HL-60/S4 treated with retinoic acid at 250 ng/mL for 4 days and 3 days (cell line): ENCODE measurements around the gene SMCO4.

Experiments
- in situ Hi-C: fragments of 300-500 bp; cut with MboI; formaldehyde crosslinking; loops from 2 replicates; pipeline ENCODE4 v1.7.0; 2022; ENCODE audit warnings: low sequenced_read_pairs

Gene SMCO4

GRCh38 chr11:93510196-93510873, 32.9 kb downstream of the SMCO4 start:
- in situ Hi-C loops, result no loop called here

GRCh38 chr11:93507517-93507916, 35.7 kb downstream of the SMCO4 start:
- in situ Hi-C loops, result no loop called here

GRCh38 chr11:93505703-93506102, 37.5 kb downstream of the SMCO4 start:
- in situ Hi-C loops, result no loop called here

- in situ Hi-C loops, result no loop called here
Observed at GRCh38 chr11:93504110-93505095, 38.8 kb downstream of the SMCO4 start.

GRCh38 chr11:93501856-93502255, 41.3 kb downstream of the SMCO4 start:
- in situ Hi-C loops, result no loop called here

GRCh38 chr11:93500759-93501158, 42.4 kb downstream of the SMCO4 start:
- in situ Hi-C loops, result no loop called here

GRCh38 chr11:93498641-93499040, 44.5 kb downstream of the SMCO4 start:
- in situ Hi-C loops, result no loop called here

- in situ Hi-C loops, result no loop called here
Observed at GRCh38 chr11:93498161-93498560, 45.0 kb downstream of the SMCO4 start.

- in situ Hi-C loops, result no loop called here
Observed at GRCh38 chr11:93497596-93497995, 45.6 kb downstream of the SMCO4 start.

- in situ Hi-C loops, result no loop called here
Observed at GRCh38 chr11:93494357-93494756, 48.8 kb downstream of the SMCO4 start.

GRCh38 chr11:93493252-93493897, 49.8 kb downstream of the SMCO4 start:
- in situ Hi-C loops, result no loop called here

GRCh38 chr11:93492464-93493251, 50.5 kb downstream of the SMCO4 start:
- in situ Hi-C loops, result no loop called here

GRCh38 chr11:93491973-93492372, 51.2 kb downstream of the SMCO4 start:
- in situ Hi-C loops, result no loop called here

GRCh38 chr11:93490996-93491618, 52.1 kb downstream of the SMCO4 start:
- in situ Hi-C loops, result no loop called here

GRCh38 chr11:93489841-93490240, 53.4 kb downstream of the SMCO4 start:
- in situ Hi-C loops, result no loop called here

- in situ Hi-C loops, result no loop called here
Observed at GRCh38 chr11:93487032-93487483, 56.1 kb downstream of the SMCO4 start.

- in situ Hi-C loops, result no loop called here
Observed at GRCh38 chr11:93485983-93486382, 57.2 kb downstream of the SMCO4 start.

GRCh38 chr11:93484716-93485115, 58.5 kb downstream of the SMCO4 start:
- in situ Hi-C loops, result no loop called here

GRCh38 chr11:93482556-93482955, 60.6 kb downstream of the SMCO4 start:
- in situ Hi-C loops, result no loop called here

- in situ Hi-C loops, result no loop called here
Observed at GRCh38 chr11:93481696-93482095, 61.5 kb downstream of the SMCO4 start.
